PC-9 (cell line): ENCODE measurements around the gene CPNE7.

Source experiments
- CTCF ChIP-seq: fragments of 200-600 bp; sonication (generic); conservative IDR thresholded peaks from 2 replicates; pipeline ENCODE4 v1.6.1; 2017; ENCODE audit warnings: mixed run types, antibody characterized with exemption, mild to moderate bottlenecking, moderate library complexity
- EZH2 ChIP-seq: fragments of 200-600 bp; sonication (generic); IDR thresholded peaks from 2 replicates; pipeline ENCODE4 v1.8.0; 2017; ENCODE audit warnings: antibody characterized with exemption, low read depth

GRCh38 chr16:89545831-89546574 lies 29.6 kb upstream of the CPNE7 start:
- TF ChIP-seq CTCF: no peak
- no peak for TF ChIP-seq EZH2
